Stimulated activated naive CD8-positive, alpha-beta T cell treated with anti-CD3 and anti-CD28 coated beads, Interleukin-15, amount 100 ng/mL, for 72 hours (primary cell): ENCODE results near the gene NRK.
"Not testable (repeated sequence)": the region's sequence is repeated elsewhere in the genome, so short reads cannot be mapped to it uniquely, and the experiment has no call there.

ENCODE experiments used
- ATAC-seq: fragments of 150-1000 bp; cut with Tn5 transposase; 2 replicates; pipeline ENCODE4 v1.10.0; 2021; ENCODE audit warnings: mild to moderate bottlenecking, moderate library complexity
- DNase-seq, 2 donors: peaks; one replicate each; pipeline ENCODE4 v3.0.0; 2021 to 2022
- H3K27ac Mint-ChIP-seq, 2 donors: one replicate each; pipeline ENCODE4 v1.8.0; 2022; ENCODE audit warnings: mild to moderate bottlenecking in 2 of 2, mixed read lengths in 2 of 2, moderate library complexity in 2 of 2
- H3K27me3 Mint-ChIP-seq: one replicate; pipeline ENCODE4 v1.8.0; 2022; ENCODE audit warnings: mixed read lengths
- H3K4me1 Mint-ChIP-seq: one replicate; pipeline ENCODE4 v1.8.0; 2022; ENCODE audit warnings: mild to moderate bottlenecking, mixed read lengths
- H3K4me3 Mint-ChIP-seq, 2 donors: one replicate each; pipeline ENCODE4 v1.8.0; 2022; ENCODE audit warnings: mild to moderate bottlenecking in 2 of 2, mixed read lengths in 2 of 2, moderate library complexity in 1 of 2
- H3K9me3 Mint-ChIP-seq, 2 donors: one replicate each; pipeline ENCODE4 v1.8.0; 2022; ENCODE audit warnings: mixed read lengths in 2 of 2

The NRK gene

DNA sequence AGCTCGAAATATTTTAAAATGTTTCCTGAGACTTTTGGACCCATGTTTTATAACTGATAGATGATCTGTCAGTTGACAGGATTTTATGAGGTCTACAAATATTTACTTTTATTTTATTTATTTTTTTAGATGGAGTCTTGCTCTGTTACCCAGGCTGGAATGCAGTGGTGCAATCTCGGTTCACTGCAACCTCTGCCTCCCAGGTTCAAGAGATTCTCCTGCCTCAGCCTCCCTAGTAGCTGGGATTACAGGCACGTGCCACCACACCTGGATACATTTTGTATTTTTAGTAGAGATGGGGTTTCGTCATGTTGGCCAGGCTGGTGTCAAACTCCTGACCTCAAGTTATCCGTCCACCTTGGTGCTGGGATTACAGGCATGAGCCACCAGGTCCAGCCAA lies 166.1 kb downstream of the NRK start:
- not testable (repeated sequence) for H3K27ac Mint-ChIP-seq, DNase-seq, H3K27me3 Mint-ChIP-seq, ATAC-seq, H3K4me1 Mint-ChIP-seq, H3K4me3 Mint-ChIP-seq, H3K9me3 Mint-ChIP-seq

DNA sequence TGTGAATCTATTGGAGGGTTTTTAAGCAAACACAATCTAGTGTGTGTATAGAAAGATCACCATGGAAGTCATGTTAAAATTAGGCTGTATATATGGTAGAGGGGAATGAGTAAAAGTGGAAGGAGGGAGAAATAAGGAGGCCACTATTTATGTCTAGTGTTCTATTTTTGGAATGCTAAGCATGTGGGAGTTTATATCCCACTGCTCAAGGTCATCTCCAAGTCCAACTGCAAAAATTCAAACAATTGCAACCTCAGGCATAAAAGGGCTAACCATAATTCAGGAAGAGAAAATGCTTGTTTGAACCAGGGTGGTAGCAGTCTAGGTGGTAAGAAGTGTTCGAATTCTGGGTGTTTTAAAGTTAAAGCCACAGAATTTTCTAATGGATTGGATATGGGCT lies 177.0 kb downstream of the NRK start:
- no peaks in the 10 kb centered on the region for H3K27me3 Mint-ChIP-seq
- no peaks in the 10 kb centered on the region for H3K9me3 Mint-ChIP-seq
- no peak overlapping the region for H3K27ac Mint-ChIP-seq
- DNase-seq, result no peak
- no peak for ATAC-seq
- H3K4me3 Mint-ChIP-seq, result no peak overlapping the region
- H3K4me1 Mint-ChIP-seq, result no peaks in the 10 kb centered on the region

DNA sequence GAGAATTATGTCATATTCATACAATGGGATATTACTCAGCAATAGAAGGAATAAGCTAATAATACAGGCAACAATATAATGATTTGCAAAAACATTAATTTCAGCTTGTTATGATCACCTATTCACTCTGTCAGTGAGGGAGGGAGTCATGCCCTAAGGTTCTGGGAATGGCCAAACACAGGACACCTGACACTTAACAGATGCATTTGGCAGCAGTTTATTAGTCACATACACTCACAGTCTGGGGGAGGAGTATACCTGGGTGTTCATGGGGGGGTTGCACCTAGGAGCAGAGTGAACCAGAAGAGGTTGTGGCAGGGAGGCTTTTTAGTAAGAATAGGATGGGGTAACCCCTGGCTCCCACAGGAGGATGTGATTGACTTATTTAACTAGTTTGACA lies 177.9 kb downstream of the NRK start:
- DNase-seq (no peak), ATAC-seq (no peak)
- no peaks in the 10 kb centered on the region for H3K4me1 Mint-ChIP-seq
- H3K4me3 Mint-ChIP-seq, result no peak overlapping the region
- H3K9me3 Mint-ChIP-seq, result no peaks in the 10 kb centered on the region
- no peak overlapping the region for H3K27ac Mint-ChIP-seq
- no peaks in the 10 kb centered on the region for H3K27me3 Mint-ChIP-seq

DNA sequence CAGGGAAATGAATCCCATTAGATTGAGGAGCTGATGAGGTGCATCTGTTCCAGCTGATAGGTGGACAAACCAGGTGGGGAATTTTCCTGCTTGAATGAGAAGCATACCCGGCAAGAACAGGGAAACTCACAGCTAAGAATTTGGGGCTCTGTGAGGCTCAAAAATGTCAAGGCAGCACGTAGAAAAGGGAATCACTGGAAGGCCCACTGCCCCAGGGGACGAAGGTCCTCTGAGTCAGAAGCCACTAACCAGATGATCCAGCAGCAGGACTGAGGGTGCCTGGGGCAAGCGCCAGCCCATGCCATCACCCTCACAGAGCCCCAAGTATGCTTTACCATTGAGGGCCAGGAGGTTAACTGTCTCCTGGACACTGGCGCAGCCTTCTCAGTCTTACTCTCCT lies 178.3 kb downstream of the NRK start:
- not testable (repeated sequence) for H3K27ac Mint-ChIP-seq, H3K27me3 Mint-ChIP-seq, ATAC-seq, H3K4me1 Mint-ChIP-seq, DNase-seq, H3K9me3 Mint-ChIP-seq, H3K4me3 Mint-ChIP-seq

DNA sequence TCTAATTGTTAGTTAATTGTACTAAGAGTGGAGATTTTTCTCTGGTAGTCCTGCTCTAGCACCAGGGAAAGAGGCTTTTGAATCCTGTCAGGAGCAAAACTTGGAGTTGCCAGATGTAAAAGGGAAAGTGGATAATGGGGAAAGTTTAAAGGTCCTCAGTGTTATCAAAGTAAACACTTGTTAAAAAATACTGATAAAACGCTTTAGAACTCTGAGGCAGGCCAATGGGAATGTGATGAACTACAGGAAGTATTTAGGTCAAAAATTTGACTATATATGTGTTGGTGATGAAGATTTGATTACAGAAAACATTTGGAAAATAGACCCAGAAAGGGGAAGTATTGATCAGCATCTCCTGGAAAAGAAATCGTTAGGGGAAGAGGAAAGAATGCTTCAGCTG lies 183.3 kb downstream of the NRK start:
- ATAC-seq, result no peak
- Mint-ChIP-seq H3K4me1 (no peaks in the 10 kb centered on the region), H3K27me3 (no peaks in the 10 kb centered on the region), H3K4me3 (no peak overlapping the region), H3K9me3 (no peaks in the 10 kb centered on the region), H3K27ac (no peak overlapping the region)
- DNase-seq, result no peak

DNA sequence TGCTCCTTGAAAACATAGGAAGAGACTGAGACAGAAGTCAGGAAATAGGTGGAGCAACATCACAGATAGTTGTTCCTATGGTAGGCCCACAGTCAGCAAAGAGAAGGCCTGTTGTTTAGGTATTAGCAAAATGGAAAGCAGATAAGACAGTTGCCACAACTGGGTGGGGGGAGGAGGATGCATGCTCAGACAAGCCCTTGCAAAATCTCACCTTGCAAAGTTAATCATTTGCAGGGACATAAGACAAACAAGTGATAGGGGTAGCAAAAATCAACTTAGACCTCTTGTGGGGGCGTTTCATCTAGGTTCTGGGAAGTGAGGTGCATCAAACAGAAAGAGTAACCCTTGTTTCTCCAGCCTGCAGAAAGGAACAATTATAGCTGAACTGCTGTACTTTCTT lies 185.5 kb downstream of the NRK start:
- Mint-ChIP-seq H3K9me3 (peaks cover 0 to 4% of the 10 kb centered on the region in 2 donors), H3K4me1 (no peaks in the 10 kb centered on the region), H3K27ac (no peak overlapping the region), H3K27me3 (no peaks in the 10 kb centered on the region), H3K4me3 (no peak overlapping the region)
- ATAC-seq (no peak), DNase-seq (no peak)
